ENCODE data around the gene HIVEP3. TPM values are rescaled to one million over a fixed set of nuclear protein-coding genes. Genes with fewer than 3 reads are reported as not detected.
A peak's percentile ranks its signal among the peaks of the same experiment; 100 is the strongest.

HIVEP3 gene
- total RNA-seq, 1 donor from 2014 or later, result 3.6 TPM

DNA sequence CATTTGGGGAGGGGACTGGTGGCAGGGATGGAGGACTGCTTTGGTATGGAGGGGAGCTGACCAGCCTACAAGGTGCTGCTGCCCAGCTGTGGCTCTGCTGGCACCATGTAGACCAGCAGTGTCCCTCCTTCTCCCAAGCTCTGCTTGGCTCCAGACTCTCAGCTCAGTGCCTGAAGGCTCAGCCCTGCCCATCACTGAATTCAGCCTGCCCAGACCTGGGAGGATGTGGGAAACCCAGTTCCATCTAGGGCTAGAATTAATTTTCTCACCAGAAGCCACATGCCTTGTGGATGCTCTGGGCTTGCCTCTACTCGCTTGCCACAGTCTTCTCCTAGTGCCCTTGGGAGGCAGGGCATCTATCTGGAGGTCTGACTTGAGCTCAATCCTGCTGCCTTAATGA, 239.2 kb downstream of the HIVEP3 start:
- Mint-ChIP-seq H3K27me3 (ENCODE audit: low read depth) (no peaks in the 10 kb centered on the region), H3K27ac (ENCODE audit: unreplicated experiment) (no peak overlapping the region), H3K36me3 (ENCODE audit: low read depth) (no peaks in the 10 kb centered on the region), H3K9me3 (ENCODE audit: low read depth) (no peaks in the 10 kb centered on the region), H3K4me3 (ENCODE audit: unreplicated experiment) (no peak overlapping the region), H3K4me1 (ENCODE audit: low read depth) (peaks cover 24% of the 10 kb centered on the region)
- TF ChIP-seq, protein P1, sequence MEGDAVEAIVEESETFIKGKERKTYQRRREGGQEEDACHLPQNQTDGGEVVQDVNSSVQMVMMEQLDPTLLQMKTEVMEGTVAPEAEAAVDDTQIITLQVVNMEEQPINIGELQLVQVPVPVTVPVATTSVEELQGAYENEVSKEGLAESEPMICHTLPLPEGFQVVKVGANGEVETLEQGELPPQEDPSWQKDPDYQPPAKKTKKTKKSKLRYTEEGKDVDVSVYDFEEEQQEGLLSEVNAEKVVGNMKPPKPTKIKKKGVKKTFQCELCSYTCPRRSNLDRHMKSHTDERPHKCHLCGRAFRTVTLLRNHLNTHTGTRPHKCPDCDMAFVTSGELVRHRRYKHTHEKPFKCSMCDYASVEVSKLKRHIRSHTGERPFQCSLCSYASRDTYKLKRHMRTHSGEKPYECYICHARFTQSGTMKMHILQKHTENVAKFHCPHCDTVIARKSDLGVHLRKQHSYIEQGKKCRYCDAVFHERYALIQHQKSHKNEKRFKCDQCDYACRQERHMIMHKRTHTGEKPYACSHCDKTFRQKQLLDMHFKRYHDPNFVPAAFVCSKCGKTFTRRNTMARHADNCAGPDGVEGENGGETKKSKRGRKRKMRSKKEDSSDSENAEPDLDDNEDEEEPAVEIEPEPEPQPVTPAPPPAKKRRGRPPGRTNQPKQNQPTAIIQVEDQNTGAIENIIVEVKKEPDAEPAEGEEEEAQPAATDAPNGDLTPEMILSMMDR (IDR thresholded peaks at IDR 0.05), result no peak
- DNase-seq (ENCODE audit: low spot score), result no peak

GRCh38 chr1:41678111-41678878, 240.4 kb downstream of the HIVEP3 start:
- Mint-ChIP-seq H3K27ac (ENCODE audit: unreplicated experiment) (peak overlapping the region; percentile 60), H3K4me1 (ENCODE audit: low read depth) (peaks cover 34% of the 10 kb centered on the region), H3K27me3 (ENCODE audit: low read depth) (no peaks in the 10 kb centered on the region), H3K4me3 (ENCODE audit: unreplicated experiment) (no peak overlapping the region), H3K36me3 (ENCODE audit: low read depth) (no peaks in the 10 kb centered on the region), H3K9me3 (ENCODE audit: low read depth) (no peaks in the 10 kb centered on the region)
- no peak for DNase-seq (ENCODE audit: low spot score)
- TF ChIP-seq, protein P1 (IDR thresholded peaks at IDR 0.05), result no peak

DNA sequence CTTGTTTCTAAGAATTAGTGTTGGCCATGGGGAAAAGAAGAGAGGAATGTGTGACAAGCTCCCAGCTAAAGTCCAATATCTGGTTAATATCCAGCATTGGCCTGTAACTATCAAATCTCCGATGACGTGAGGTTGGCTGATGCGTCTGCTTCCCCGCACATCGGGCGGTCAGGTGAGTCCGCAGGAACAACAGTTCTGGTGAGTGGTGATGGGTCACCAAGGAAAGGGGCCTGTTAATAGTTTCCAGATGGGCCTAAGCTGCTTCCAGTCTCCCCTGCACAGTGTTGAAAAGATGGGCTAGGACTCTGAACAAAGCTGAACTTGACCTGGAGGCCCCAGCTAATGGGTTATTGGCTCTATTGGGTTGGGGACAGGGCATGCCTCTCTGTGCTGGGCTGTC, 241.1 kb downstream of the HIVEP3 start:
- Mint-ChIP-seq H3K36me3 (ENCODE audit: low read depth) (no peaks in the 10 kb centered on the region), H3K9me3 (ENCODE audit: low read depth) (no peaks in the 10 kb centered on the region), H3K27ac (ENCODE audit: unreplicated experiment) (peak overlapping the region; percentile 49), H3K27me3 (ENCODE audit: low read depth) (no peaks in the 10 kb centered on the region), H3K4me1 (ENCODE audit: low read depth) (peaks cover 41% of the 10 kb centered on the region), H3K4me3 (ENCODE audit: unreplicated experiment) (no peak overlapping the region)
- TF ChIP-seq, protein P1 (IDR thresholded peaks at IDR 0.05), result no peak
- DNase-seq (ENCODE audit: low spot score), result no peak

DNA sequence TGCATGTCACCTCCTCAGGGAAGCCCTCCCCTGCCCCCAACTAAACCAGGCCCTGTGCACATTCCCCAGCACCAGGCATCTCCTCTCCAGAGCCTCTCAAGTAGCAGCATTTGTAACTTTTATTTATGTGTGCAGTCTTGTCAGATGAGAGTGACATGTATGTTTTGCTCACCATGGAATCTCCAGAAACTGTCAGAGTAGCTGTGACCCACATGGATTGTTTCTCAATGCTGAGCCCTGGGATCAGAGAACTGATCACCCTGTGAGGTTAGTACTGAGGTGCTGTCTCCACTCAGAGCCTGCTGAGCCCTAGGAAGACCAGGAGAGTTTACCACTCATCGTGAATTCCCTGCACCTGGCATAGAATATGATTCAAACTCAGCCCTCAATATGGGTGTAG, 243.3 kb downstream of the HIVEP3 start:
- Mint-ChIP-seq H3K36me3 (ENCODE audit: low read depth) (no peaks in the 10 kb centered on the region), H3K27ac (ENCODE audit: unreplicated experiment) (no peak overlapping the region), H3K27me3 (ENCODE audit: low read depth) (no peaks in the 10 kb centered on the region), H3K4me3 (ENCODE audit: unreplicated experiment) (no peak overlapping the region), H3K9me3 (ENCODE audit: low read depth) (no peaks in the 10 kb centered on the region), H3K4me1 (ENCODE audit: low read depth) (peaks cover 61% of the 10 kb centered on the region)
- DNase-seq (ENCODE audit: low spot score), result no peak
- TF ChIP-seq, protein P1 (IDR thresholded peaks at IDR 0.05), result no peak

DNA sequence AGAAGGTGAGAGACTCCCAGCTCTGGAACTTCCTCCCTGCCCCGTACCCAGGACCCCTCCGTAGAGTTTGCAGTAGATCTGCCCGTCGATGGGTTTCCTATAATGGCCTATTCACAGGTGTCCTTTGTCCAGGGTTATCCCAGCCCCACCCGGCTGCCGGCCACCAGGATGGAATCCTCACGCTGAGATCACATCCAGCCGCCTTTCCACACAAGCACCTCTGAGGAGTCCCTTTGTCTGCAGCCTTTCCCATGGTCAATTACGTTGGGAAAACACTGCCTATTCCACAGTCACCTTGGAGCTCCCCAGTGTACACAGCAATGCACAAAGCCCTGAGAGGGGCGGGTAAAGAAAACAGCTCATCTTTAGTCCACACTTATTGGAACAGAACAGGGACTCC, 244.2 kb downstream of the HIVEP3 start:
- Mint-ChIP-seq H3K4me3 (ENCODE audit: unreplicated experiment) (no peak overlapping the region), H3K27me3 (ENCODE audit: low read depth) (no peaks in the 10 kb centered on the region), H3K27ac (ENCODE audit: unreplicated experiment) (no peak overlapping the region), H3K4me1 (ENCODE audit: low read depth) (peaks cover 69% of the 10 kb centered on the region), H3K9me3 (ENCODE audit: low read depth) (no peaks in the 10 kb centered on the region), H3K36me3 (ENCODE audit: low read depth) (no peaks in the 10 kb centered on the region)
- DNase-seq (ENCODE audit: low spot score), result no peak
- TF ChIP-seq, protein P1 (IDR thresholded peaks at IDR 0.05), result no peak

All from chondrocyte (in vitro differentiated cells).